Colonic mucosa (tissue), 4 donors: ENCODE measurements around the gene KCTD17. TPM values are rescaled to one million over a fixed set of nuclear protein-coding genes. Genes with fewer than 3 reads are reported as not detected.

Experiments
- DNase-seq: peaks from one replicate; pipeline ENCODE4 v3.0.0-alpha.2; 2020
- H3K27ac ChIP-seq: fragments of 200-600 bp; one replicate; pipeline ENCODE4 v1.8.0; 2021
- H3K27me3 ChIP-seq: fragments of 200-600 bp; one replicate; pipeline ENCODE4 v1.8.0; 2021
- H3K36me3 ChIP-seq: fragments of 200-600 bp; one replicate; pipeline ENCODE4 v1.8.0; 2021
- H3K4me1 ChIP-seq: fragments of 200-600 bp; one replicate; pipeline ENCODE4 v1.8.0; 2021; ENCODE audit warnings: mild to moderate bottlenecking
- H3K4me3 ChIP-seq: fragments of 200-600 bp; one replicate; pipeline ENCODE4 v1.8.0; 2021
- H3K9ac ChIP-seq, 2 donors: one replicate each; pipeline ENCODE4 v1.7.0; 2013; ENCODE audit warnings: control low read depth in 2 of 2, low read depth in 2 of 2, low read length in 2 of 2
- H3K9me3 ChIP-seq: fragments of 200-600 bp; one replicate; pipeline ENCODE4 v1.8.0; 2021
- CTCF ChIP-seq: fragments of 200-600 bp; IDR thresholded peaks from one replicate; pipeline ENCODE4 v1.8.0; 2022; ENCODE audit warnings: antibody characterized with exemption, mild to moderate bottlenecking
- intact Hi-C: fragments of 100-400 bp; cut with DNase I; formaldehyde crosslinking; loops from one replicate; pipeline ENCODE4 v1.14.1; 2022
- total RNA-seq, 2 donors: library from RNA; stranded (reverse); fragmentation: NEBNext Ultra II Directional in 1 of 2; extraction: Animal tissue kit (Norgen Biotek cat#: 25700) in 1 of 2; gene quantifications; one replicate each; pipeline ENCODE4 v1.2.1, GENCODE V29; 2021
- donor health status: healthy.
- donor health status: DM: no; HTN: no; CAD: no.
- donor health status: DM: no; HTN: no; CAD: no.

KCTD17 gene
- total RNA-seq, 2 donors from 2014 or later: 25.4 to 39.9 TPM

- Histone ChIP-seq H3K4me1 (no peaks in the 10 kb centered on the region), H3K27ac (no peak overlapping the region), H3K9ac (no peak overlapping the region), H3K27me3 (peaks cover 10% of the 10 kb centered on the region), H3K4me3 (no peak overlapping the region), H3K36me3 (no peaks in the 10 kb centered on the region), H3K9me3 (no peaks in the 10 kb centered on the region)
- DNase-seq: no peak
- intact Hi-C loops: no loop called here
- TF ChIP-seq CTCF: no peak
Observed at GRCh38 chr22:37065180-37065579, 13.6 kb downstream of the KCTD17 start.

DNA sequence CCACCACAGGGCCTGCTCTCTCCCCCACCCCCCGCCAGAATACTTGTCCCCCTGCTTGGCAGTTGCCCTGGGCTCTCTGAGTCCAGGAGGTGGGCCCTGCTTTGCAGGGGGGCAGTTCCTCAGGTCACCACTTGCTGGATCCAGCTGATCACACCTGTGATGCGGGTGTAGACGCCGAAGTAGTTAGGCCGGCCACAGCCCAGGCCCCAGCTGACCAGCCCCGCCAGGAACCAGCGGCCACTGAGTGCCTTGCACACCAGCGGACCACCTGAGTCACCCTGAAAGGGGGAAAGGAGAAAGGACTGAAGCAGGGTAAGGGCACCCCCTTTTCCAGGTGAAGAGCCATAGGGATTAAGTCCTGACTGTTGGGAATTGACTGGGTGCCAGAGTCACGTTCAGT is 14.4 kb downstream of the KCTD17 start:
- Histone ChIP-seq H3K27me3 (peaks cover 10% of the 10 kb centered on the region), H3K27ac (no peak overlapping the region), H3K9me3 (no peaks in the 10 kb centered on the region), H3K9ac (no peak overlapping the region), H3K36me3 (no peaks in the 10 kb centered on the region), H3K4me1 (no peaks in the 10 kb centered on the region), H3K4me3 (no peak overlapping the region)
- no peak for TF ChIP-seq CTCF
- intact Hi-C loops: no loop called here
- DNase-seq: no peak

GRCh38 chr22:37067428-37067827 is 15.9 kb downstream of the KCTD17 start:
- H3K27me3 ChIP-seq: peaks cover 10% of the 10 kb centered on the region
- H3K4me1 ChIP-seq: no peaks in the 10 kb centered on the region
- no peaks in the 10 kb centered on the region for H3K9me3 ChIP-seq
- no peak for TF ChIP-seq CTCF
- no peak overlapping the region for H3K9ac ChIP-seq
- intact Hi-C loops: no loop called here
- DNase-seq: no peak
- H3K36me3 ChIP-seq: no peaks in the 10 kb centered on the region
- no peak overlapping the region for H3K27ac ChIP-seq
- no peak overlapping the region for H3K4me3 ChIP-seq

- Histone ChIP-seq H3K4me3 (no peak overlapping the region), H3K27me3 (peaks cover 10% of the 10 kb centered on the region), H3K27ac (no peak overlapping the region), H3K9me3 (no peaks in the 10 kb centered on the region), H3K9ac (no peak overlapping the region), H3K36me3 (no peaks in the 10 kb centered on the region), H3K4me1 (no peaks in the 10 kb centered on the region)
- intact Hi-C loops: no loop called here
- DNase-seq: no peak
- no peak for TF ChIP-seq CTCF
Observed at GRCh38 chr22:37068859-37069258, 17.3 kb downstream of the KCTD17 start.

GRCh38 chr22:37069319-37069718 is 17.8 kb downstream of the KCTD17 start:
- intact Hi-C loops: no loop called here
- no peak for DNase-seq
- no peak for TF ChIP-seq CTCF
- Histone ChIP-seq H3K27me3 (peaks cover 10% of the 10 kb centered on the region), H3K4me3 (no peak overlapping the region), H3K9me3 (no peaks in the 10 kb centered on the region), H3K36me3 (no peaks in the 10 kb centered on the region), H3K27ac (no peak overlapping the region), H3K9ac (no peak overlapping the region), H3K4me1 (no peaks in the 10 kb centered on the region)

DNA sequence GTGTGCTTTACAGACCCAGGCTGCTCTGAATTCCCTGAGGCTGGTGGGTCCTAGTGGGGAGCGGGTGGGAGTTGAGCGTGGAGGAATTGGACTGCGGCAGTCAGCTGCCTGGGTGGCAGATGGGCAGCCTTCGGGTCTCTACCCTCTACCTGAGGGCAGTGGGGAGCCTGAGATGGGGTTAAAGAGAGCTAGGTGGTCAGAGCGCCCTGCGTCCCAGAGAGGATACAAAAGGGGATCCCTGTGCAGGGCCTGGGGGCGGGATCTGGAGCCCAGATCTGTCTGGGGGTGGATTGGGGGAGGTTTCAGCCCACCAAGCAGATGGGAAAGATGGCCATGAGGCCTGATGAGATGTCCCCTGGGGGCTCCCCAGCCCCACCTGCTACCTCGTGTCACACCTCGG is 18.2 kb downstream of the KCTD17 start:
- Histone ChIP-seq H3K36me3 (no peaks in the 10 kb centered on the region), H3K9me3 (no peaks in the 10 kb centered on the region), H3K4me3 (no peak overlapping the region), H3K27ac (no peak overlapping the region), H3K9ac (no peak overlapping the region), H3K27me3 (peaks cover 10% of the 10 kb centered on the region), H3K4me1 (no peaks in the 10 kb centered on the region)
- intact Hi-C loops: no loop called here
- no peak for DNase-seq
- no peak for TF ChIP-seq CTCF
